GM04504 (cell line): ENCODE data around the gene ZCCHC7.

Source experiments
- DNase-seq: peaks from one replicate; pipeline ENCODE4 v3.0.0-alpha.2; 2012; ENCODE audit warnings: low read depth

The ZCCHC7 gene

DNA sequence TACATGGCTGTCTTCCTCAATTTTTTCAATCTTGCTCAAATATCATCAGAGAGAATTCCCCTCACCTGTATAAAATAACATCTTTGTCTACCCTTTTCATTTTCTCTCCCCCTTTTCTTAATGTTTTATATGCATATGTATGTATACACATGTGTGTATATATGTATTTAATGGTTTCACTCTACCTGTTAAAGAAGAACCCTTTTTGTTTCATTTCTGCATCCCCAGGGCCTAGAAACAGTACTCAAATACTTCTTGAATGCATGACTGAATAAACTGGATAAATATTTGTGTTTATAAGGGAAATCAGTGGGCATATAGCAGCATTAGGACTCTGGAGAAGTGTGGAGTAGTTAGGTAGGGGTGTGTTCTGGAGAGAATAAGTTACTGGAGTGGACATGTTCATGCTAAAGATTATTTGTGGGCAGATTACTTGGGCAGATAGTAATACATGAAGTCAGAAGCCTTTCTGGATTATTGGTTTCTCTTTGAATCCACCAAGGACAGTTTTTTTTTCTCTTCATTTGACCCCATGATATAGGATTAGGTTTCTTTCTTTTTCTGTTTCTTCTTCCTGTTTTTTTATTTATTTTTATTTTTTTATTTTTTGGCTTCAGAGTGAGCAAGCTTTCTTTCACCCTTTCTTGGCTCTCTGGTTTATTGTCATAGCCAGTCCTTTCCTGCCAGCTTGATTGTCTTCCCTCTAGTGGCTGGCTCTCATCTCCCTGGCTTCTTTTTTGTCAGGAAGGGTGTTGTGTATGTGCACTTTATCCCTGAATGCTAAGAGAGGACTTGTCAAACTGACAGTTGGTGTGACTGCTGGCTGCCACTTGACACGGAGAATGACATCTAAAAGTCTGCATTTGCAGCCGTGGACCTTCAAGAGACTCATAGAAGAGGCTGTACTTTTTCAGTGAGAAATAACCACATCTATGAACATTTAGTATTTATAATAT lies 89.3 kb downstream of the ZCCHC7 start:
- DNase-seq: no peak

DNA sequence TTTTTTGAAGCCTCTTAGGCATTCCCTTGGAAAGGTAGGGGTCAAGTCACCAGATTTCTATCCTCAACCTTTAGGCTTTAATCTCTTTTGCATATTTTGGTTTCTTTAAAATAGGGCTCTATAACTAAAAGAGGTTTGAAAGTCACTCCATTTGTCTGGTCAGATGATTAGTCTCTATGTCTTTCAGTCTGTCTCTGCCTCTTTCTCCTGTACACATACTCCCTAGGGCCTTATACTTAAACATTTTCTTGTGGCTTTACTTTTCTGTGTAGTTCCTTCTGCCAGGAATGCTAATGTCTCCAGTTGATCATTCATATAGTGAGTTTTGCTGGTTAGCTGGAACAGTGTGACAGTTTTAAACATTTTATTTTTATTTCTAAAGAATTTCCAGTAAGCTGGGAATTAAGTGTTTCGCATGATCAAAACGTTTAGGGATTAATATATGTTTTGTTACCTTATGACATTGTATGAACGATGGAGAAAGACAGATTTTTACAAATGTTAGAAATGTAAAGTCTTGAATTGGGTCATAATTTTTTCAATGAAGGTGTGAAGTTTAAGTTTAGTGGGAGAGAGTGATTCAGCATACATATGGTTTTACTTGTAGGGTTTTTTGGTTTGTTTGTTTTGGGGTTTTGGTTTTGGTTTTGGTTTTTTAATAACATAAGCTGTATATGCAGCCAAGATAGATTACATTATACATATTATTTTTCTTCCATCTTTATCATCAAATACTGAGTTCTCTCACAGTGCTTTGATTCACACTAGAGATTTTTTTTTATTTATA lies 90.6 kb downstream of the ZCCHC7 start:
- no peak for DNase-seq

DNA sequence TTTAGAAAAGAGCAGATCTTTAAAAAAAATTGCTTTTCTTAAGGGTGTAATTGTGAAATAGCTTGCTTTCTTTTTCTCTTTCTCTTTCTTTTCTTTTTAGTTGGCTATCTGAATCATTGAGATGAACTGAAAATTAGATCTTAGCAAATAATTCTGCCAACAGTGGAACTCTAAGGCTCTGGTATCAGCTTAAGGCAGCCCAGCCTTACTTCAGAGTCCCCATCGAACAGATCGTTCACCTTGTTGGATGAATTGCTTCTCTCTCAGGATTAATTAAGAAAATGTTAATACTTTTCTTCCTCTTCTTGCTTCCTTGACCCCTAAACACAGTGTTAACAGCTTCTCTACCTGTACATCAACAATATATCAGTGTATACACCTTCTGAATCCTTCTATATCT lies 92.1 kb downstream of the ZCCHC7 start:
- no peak for DNase-seq

DNA sequence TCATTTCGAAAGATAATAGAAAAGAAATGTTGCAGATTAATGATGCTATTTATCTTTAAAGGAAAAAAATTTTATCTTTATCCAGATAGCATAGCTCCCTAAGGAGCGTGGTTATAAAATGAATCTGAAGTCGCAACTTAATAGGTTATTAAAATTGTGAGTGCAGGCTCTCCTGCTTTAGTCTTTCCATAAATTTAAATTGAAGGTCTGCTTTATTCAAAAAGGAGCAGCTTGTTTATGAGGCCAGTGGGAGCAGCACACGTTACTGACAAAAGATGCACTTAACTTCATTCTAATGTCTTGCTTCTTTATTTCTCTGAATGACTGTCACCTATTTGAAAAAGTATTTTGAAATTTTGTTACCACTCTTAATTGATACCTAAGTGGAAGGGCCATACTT lies 95.0 kb downstream of the ZCCHC7 start:
- DNase-seq: no peak

DNA sequence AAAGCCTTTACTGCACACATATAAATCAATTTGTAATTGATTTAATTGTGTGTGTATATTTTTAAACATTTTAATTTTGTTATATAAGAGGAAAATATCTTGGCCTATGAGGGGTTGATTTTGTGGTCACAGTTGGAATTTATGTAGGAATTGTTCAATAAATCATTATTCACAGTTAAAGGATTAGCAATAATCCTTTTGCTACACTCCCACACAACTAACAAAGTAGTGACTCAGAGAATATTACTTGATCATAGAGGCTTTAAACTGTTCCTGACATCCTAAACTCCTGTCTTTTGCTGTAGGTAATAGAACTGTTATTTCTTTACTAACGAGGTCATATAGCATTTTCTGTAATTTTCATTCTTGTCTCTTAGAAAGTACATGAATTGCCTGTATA lies 95.5 kb downstream of the ZCCHC7 start:
- DNase-seq: no peak

DNA sequence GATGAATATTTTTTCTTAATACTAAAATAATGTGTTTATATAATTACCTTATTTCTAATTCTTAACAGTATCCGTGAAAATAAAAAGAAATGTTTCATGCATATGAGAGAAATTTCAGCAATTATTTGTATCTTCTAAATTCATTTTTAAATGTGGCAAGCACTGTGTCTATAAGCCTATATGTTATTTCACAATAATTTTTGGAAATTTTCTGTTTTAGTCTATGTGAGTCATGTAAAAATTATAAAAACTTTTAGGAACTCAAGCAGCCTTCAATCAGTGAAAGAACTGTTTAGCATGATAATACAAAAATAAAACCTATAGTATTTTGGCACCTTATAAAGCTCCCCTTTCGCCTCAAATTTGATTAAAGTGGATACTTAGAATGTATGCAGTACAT lies 96.8 kb downstream of the ZCCHC7 start:
- no peak for DNase-seq

DNA sequence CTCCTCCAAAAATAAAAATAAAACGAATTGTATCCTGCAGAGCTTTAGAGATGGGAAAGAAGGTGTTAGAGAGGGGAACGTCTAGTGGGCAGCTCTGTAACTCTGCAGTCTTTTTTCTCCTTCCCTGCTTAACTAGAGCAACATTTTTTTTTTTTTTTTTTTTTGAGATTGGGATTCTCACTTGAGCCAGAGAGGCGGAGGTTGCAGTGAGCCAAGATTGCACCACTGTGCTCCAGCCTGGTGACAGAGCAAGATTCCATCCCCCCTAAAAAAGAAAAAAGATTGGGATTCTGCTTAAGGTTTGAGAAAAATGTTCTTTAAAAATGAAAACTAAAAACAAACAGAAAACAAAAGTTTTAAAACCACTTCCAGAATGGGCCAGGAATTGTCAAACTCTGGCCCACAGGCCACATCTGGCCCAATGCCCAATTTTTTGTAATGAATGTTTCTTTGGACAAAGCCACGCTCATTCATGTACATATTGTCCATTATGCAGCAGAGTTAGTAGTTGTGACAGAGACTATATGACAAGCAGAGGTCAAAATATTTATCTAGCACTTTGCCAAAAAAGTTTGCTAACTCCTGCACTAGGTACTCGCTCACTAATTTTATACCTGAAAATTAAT lies 98.5 kb downstream of the ZCCHC7 start:
- no peak for DNase-seq

DNA sequence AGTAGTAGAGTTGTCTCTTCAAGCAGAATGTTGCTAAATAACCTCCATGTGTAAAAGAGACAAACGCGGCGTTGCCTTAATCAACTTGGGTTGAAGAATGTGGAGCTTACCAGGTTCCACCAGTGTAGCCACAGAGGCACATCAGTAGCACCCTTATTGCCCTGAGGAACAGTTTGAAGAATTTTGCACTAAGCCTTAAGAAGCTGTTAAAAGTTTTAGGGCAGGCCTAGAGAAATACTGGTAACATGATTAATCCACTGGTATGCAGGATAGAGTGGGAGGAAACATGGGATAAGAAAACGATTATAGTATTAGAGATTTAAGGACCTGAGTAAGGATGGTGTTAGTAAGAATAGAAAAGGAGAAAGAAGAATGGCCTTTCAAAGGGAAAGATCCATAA lies 100.6 kb downstream of the ZCCHC7 start:
- no peak for DNase-seq

DNA sequence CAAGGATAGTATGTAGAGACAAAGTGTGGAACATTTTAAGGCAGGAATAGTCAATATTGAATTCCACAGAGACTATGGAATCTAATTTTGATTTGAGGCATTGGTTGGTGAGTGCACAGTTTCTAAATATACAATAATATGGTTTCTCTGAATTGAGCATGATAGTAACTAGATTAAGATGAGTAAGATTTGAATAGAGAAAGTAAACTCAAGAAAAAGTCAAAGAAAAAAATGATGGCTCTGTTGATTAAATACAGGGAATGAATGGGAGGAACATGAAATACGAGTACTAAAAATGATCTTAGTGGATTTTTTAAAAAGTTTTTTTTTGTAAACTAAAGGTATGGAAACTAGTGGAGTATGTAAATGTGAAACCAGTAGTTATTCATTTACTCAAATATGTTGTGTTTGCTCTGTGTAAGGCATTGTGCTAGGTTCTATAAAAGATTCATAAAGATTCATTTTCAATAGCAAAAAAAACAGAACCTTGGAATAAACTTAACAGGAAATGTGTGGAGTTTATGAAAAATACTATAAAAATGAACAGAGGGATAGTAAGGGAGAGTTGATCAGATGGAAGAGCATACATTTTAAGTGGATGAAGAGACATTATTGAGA lies 101.2 kb downstream of the ZCCHC7 start:
- no peak for DNase-seq

DNA sequence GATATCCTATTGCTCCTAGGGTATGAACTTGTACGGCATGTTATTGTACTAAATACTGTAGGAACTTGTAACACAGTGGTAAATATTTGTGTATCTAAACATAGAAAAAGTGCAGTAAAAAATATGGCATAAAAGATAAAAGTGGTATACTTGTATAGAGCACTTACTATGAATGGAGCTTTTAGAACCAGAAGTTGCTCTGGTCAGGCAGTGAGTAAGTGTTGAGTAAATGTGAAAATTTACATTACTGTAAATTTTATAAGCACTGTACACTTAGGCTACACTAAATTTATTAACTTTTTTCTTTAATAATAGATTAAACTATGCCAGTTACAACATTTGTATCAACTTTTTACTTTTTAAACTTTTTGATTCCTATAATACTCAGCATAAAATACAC lies 109.1 kb downstream of the ZCCHC7 start:
- DNase-seq: no peak

DNA sequence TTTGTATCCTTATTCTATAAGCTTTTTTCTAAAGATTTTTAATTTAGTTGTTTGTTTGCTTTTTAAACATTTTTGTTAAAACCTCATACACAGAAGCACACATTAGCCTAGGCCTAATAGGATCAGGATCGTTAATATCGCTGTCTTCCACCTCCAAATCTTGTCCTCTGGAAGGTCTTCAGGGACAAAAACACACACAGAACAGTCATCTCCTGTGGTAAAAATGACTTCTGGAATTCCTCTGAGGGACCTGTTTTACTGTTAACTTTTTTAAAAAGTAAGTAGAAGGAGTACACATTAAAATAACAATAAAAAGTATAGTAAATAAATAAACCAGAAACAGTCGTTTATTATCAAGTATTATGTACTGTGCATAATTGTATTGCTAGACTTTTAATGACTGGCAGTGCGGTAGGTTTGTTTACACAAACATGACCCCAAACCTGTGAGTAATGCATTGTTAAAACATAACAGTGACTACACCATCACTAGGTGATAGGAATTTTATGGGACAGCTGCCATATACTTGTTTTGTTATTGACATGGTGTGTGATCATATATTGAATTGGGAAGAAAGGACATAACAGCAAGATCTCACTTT lies 109.6 kb downstream of the ZCCHC7 start:
- DNase-seq: no peak

DNA sequence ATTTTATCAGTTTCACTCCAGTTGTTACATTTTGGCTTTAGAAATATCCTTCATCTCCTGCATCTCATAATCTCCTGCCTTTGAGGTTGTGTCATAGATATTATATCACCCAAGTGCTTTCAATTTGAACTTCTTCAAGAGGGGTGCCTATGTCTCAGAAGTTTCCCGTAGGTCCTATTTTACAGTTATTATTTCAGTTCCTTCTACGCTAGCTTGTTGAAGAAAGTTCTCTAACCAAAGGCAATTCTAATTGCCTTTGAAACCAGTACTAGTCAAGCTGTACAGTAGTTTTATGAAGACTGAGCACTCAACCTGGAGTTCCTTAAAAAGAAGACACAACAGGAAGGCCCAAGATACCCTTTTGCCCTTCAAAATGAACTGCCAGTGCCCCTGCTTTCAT lies 116.4 kb downstream of the ZCCHC7 start:
- DNase-seq: no peak

DNA sequence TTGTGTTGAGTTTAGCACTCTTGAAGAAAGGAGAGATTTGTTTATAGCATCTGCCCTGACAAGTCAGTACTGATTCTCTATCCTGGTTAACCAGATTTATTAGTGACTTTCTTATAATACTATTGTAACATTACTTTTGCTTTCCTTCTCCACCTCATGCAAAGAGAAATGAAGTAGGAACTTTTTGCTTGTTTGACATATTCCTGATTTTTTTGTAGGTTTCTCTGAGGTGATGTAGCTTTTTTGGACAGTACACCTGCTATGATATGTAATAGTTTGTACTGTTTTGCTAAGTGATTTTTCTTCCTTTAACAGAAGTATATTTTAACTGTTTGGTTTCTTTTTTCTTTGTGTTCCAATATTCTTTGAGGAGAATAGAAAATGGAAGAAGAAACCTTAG lies 117.7 kb downstream of the ZCCHC7 start:
- no peak for DNase-seq

DNA sequence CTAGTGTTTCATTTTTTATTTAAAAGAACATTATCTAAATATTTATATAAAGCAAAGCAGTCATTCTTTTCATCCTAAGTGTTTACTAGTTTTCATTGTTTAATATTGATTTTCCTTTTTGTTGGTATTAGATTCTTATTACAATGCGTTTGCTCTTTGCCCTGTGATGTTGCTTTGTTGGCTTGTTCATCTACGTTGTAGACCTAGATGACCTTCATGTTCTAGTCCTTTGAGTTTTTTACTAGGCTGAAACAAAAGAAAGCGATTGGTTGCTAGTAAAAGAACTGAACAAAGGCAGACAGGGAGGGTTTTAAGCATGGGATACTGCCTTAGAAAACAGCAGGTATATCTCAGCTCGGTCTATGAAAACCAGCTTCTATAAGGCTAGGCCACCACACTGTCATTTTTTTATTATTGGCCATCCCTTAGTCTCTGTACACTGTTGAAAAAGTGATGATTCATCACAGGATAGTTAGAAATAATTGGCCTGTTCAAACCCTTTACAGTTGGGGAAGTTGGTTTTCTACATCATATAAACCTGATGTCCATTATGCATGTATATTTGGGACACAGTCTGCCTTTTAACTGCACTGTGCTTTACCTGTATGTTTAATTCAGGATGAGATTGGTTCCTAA lies 119.0 kb downstream of the ZCCHC7 start:
- no peak for DNase-seq

DNA sequence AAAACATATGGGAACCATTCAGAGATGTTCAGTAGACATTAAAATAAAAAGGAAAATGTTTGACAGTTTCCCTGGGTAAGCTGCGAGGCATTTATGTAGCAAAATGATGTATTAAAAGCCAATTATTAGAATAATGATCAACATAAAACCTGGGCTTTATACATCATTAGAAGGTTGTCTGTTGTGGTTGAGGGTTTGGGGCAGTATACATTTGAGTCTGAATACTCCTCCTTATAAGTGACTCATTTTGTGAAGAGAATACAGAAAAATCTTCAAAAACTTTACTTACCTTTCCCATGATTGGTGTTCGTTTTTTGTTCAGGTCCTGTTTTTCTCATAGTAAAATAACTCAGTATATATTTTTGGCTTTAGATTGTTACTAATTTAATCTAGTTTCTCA lies 119.5 kb downstream of the ZCCHC7 start:
- DNase-seq: no peak

DNA sequence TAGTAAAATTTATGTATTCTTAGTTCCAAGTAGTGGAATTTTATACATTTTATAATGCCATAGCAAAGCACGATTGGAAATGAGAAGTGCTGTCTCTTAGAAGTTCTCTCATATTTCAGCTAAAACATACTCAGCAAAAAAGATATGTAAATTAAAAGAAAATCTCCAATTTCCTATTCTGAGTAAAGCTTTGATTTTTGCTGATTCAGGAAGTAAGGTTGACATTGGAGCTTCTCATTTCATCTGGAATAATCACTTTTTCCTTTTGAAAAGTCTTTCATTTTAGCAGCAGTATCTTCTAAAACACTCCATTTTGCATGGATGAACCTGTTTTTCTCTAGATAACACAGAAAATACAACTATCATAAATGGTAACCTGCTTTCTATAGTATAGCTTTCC lies 121.0 kb downstream of the ZCCHC7 start:
- DNase-seq: no peak

DNA sequence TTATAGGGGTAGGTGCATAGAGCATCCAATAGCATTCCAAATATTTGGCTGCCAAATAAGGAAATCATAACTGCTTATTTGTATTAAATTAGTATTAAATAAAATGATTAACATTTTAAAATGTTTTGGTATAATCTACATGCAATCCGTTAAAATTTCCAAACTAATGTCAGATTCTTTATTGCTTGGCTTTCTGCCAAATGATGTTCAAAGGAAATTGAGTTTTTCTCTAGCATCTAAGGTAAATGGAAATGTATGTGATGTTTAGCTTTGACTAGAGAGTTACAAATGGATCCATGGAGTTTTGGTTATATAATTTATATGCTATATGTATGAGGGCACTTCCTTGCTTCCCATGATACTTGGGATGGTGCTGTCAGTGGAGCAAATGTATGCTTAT lies 121.7 kb downstream of the ZCCHC7 start:
- DNase-seq: no peak

DNA sequence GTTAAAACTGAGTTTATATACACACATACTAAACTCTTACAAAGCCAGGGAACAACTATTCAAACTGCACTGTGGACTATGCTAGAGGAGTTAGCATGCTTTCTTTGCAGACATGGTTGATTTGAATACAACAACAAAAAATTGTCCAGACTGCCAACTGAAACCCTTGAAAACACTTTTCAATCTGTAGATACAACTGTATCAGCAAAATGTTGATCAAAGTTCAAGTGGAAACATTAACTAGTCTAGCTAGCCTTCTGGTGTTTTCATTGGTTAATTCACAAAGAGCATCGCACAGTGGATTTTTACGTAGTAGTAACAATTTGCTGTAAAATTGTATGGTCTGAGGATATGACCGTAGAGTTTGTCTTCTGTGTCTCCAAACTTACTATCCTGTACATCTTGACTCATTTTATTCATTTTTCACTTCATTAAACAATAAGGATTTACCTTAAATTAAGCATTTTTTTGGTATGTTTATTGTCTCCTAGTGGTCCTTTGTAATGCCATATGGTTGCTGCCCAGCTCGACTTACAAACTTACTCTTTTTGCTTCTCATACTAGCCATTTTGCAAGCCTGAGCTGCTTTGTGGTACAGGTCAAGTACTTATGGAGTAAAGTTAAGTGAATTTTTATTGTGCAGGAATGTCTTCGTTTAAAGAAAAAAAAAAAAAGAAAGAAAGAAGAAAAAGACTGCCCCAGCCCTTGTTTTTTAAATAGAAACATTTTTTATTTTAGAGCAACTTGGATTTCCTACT lies 123.4 kb downstream of the ZCCHC7 start:
- DNase-seq: no peak

DNA sequence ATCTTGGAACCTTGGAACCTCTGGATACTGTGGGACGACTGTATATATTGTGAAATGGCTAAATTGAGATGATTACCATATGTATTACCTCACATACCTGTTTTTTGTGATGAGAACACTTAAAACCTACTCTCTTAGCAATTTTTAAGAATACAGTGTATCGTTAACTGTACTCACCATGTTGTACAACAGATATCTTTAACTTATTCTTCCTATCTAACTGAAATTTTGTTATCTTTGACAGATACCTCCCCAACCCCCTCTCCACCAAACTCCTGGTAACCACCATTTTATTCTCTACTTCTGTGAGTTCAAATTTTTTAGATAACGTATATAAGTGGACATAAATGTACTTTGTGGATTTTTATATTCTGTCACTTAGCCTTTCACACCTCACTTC lies 126.5 kb downstream of the ZCCHC7 start:
- DNase-seq: no peak

DNA sequence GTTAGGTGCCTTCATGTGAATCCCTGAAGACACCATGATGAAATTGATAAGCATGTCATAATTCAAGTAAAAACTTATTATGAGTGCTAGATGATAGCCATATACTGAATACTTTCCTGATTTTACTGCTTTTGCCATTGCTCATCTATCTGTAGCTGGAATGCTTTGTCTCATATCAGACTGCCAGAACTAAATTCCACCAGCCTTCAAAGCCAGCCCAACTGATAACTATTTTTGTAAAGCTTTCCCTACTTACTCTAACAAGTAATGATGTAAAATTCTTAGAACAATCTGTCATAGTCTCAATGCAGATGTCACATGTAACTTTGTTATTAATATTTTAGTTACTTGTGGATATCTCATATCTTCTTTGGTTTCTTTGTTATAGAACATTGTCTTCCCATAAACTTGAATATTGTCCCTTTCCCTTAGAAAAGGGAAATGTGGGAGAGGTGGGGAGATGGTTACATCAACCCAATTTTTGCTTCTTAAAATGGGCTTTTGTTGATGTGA lies 128.3 kb downstream of the ZCCHC7 start:
- no peak for DNase-seq

DNA sequence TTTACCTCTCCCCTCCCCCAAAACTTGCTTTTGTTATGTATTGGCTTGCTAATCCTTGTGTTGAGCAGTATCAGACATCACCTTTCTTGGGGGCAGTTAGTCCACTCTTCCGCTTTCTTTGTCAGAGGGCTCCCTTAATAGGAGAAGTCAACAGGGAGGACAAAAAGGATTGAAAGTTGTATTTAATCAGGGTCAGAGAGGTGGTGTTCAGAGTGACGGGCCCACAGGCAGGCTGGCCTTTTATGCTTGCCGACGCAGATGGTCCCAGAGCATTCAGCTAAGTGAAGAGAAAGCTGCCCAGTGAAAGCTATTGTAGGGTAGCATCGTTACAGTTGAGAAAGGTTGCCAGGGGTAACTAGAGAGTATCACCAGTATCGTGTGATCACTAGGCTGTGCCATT lies 131.1 kb downstream of the ZCCHC7 start:
- no peak for DNase-seq
